ENCODE measurements around the gene ECE1. TPM values are rescaled to one million over a fixed set of nuclear protein-coding genes. Genes with fewer than 3 reads are reported as not detected.

ECE1 gene
- total RNA-seq, 2 donors from 2014 or later = 79.1 to 83.3 TPM

DNA sequence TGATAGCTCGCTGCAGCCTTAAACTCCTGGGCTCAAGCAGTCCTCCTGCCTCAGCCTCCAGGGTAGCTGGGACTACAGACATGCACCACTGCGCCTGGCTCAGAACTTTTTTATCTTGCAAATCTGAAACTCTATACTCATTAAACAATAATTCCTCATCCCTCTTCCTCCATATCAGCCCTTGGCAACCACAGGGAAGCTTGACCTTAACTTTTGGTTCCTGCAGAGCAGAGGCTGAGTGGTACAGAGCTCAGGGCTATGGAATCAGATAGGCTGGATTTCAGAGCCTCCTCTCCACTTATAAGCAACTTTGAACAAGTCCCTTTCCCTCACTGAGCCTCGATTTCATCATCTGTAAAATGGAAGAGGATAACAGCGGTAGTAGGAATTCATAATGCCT lies 47.4 kb downstream of the ECE1 start:
- Histone ChIP-seq H3K9me3 (no peaks in the 10 kb centered on the region), H3K4me1 (peaks cover 94% of the 10 kb centered on the region), H3K27ac (peak overlapping the region; percentile 75 to 96 (median 80)), H3K36me3 (replicated peaks in 1 of 2; ENCODE audit: insufficient read depth in 1 of 2, low read depth in 2 of 2) (no peaks in the 10 kb centered on the region), H3K4me3 (no peak overlapping the region), H3K27me3 (no peaks in the 10 kb centered on the region)
- no peak for TF ChIP-seq POLR2A (IDR thresholded peaks at IDR 0.05)
- no peak for TF ChIP-seq CTCF (IDR thresholded peaks at IDR 0.05)
- WGBS, 2 donors = 61 to 65% methylated on average over 4 of the region's 4 CpGs
- intact Hi-C loops (cut with DNase I) = no loop called here
- ATAC-seq (peak; percentile 6), DNase-seq (peak in 1 of 4 donors; percentile 50)

- intact Hi-C loops (cut with DNase I) = no loop called here
- Histone ChIP-seq H3K27ac (peak overlapping the region; percentile 75 to 96 (median 80)), H3K36me3 (replicated peaks in 1 of 2; ENCODE audit: insufficient read depth in 1 of 2, low read depth in 2 of 2) (peaks cover 0 to 5% of the 10 kb centered on the region in 2 donors), H3K4me3 (no peak overlapping the region), H3K27me3 (no peaks in the 10 kb centered on the region), H3K4me1 (peaks cover 94% of the 10 kb centered on the region), H3K9me3 (no peaks in the 10 kb centered on the region)
- DNase-seq (peak; percentile 76 to 86 (median 78)), ATAC-seq (peak; percentile 75)
- WGBS, 2 donors = 43 to 52% methylated on average over 12 of the region's 12 CpGs
- no peak for TF ChIP-seq POLR2A (IDR thresholded peaks at IDR 0.05)
- TF ChIP-seq CTCF (IDR thresholded peaks at IDR 0.05) = no peak
Measured at GRCh38 chr1:21241771-21242581, 48.3 kb downstream of the ECE1 start.

DNA sequence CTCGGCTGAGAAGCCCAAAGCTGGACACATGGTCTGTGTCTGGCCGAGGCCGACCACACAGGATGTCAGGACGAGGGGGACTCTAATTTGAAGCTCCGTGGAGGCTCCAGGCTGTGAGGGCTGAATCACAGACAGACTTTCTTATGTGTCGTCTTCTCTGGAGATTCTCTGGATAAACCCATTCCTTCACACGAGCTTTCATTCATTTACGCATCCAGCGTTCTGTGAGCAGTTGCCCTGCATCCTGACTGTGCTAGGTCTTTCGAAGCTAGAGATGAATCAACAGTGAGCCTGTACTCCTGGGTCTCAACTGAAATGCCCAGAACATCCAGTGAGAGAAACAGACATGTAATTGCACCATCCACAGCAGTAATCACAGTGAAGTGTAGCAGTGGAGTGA lies 49.6 kb downstream of the ECE1 start:
- H3K36me3 ChIP-seq (replicated peaks in 1 of 2; ENCODE audit: insufficient read depth in 1 of 2, low read depth in 2 of 2) = peaks cover 3 to 11% of the 10 kb centered on the region in 2 donors
- H3K4me3 ChIP-seq = no peak overlapping the region
- ATAC-seq (no peak), DNase-seq (no peak)
- H3K9me3 ChIP-seq = no peaks in the 10 kb centered on the region
- H3K27me3 ChIP-seq = no peaks in the 10 kb centered on the region
- peak overlapping the region in 1 of 4 donors; percentile 75 for H3K27ac ChIP-seq
- 88 to 90% methylated on average over 10 of the region's 10 CpGs for WGBS, 2 donors
- TF ChIP-seq POLR2A (IDR thresholded peaks at IDR 0.05) = no peak
- no peak for TF ChIP-seq CTCF (IDR thresholded peaks at IDR 0.05)
- peaks cover 84% of the 10 kb centered on the region for H3K4me1 ChIP-seq
- intact Hi-C loops (cut with DNase I) = no loop called here

DNA sequence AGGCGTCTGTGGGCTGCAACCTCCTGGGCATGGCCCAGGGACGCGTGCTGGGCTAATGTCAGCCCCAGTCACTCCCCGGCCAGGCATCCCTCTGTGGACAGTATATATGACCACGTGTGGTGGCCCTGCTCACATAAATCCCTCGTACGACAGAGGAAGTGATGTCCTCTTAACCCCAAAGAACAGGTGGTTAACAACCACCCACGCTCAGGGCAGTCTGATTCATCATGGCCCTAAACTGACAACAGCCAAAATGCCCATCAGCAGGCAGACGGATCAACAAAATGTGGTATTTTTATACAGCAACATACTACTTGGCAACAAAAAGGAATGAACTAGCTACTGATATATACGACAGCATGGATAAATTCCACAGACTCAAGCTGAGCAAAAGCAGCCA lies 51.0 kb downstream of the ECE1 start:
- no peak overlapping the region for H3K27ac ChIP-seq
- no peaks in the 10 kb centered on the region for H3K9me3 ChIP-seq
- H3K27me3 ChIP-seq = no peaks in the 10 kb centered on the region
- peaks cover 9 to 11% of the 10 kb centered on the region in 2 donors for H3K36me3 ChIP-seq (replicated peaks in 1 of 2; ENCODE audit: insufficient read depth in 1 of 2, low read depth in 2 of 2)
- 81 to 90% methylated on average over 8 to 10 of the region's 10 CpGs for WGBS, 2 donors
- no peak for DNase-seq
- H3K4me1 ChIP-seq = peaks cover 69% of the 10 kb centered on the region
- ATAC-seq = no peak
- no peak for TF ChIP-seq POLR2A (IDR thresholded peaks at IDR 0.05)
- TF ChIP-seq CTCF (IDR thresholded peaks at IDR 0.05) = no peak
- intact Hi-C loops (cut with DNase I) = loop anchor here (10.0 kb wide), 1 partner anchor 416 kb away; no protein-coding TSS in a partner anchor
- H3K4me3 ChIP-seq = no peak overlapping the region
